Neural crest cell (in vitro differentiated cells): Measurements from ENCODE around the gene CCDC80. TPM values are rescaled to one million over a fixed set of nuclear protein-coding genes. Genes with fewer than 3 reads are reported as not detected.

ENCODE experiments used
- DNase-seq: peaks from one replicate; pipeline ENCODE4 v3.0.0; 2021; ENCODE audit warnings: low read depth, mixed read lengths, low spot score
- H3K27ac Mint-ChIP-seq: one replicate; pipeline ENCODE4 v1.8.0; 2021; ENCODE audit warnings: mild to moderate bottlenecking, mixed read lengths; ENCODE audit not compliant: unreplicated experiment
- H3K27me3 Mint-ChIP-seq: 2 replicates; pipeline ENCODE4 v1.8.0; 2021; ENCODE audit warnings: low read depth, mild to moderate bottlenecking, mixed read lengths
- H3K36me3 Mint-ChIP-seq: 2 replicates; pipeline ENCODE4 v1.8.0; 2021; ENCODE audit warnings: low read depth, mild to moderate bottlenecking, mixed read lengths
- H3K4me1 Mint-ChIP-seq: 2 replicates; pipeline ENCODE4 v1.8.0; 2021; ENCODE audit warnings: mixed read lengths
- H3K4me3 Mint-ChIP-seq: one replicate; pipeline ENCODE4 v1.8.0; 2021; ENCODE audit warnings: mild to moderate bottlenecking, mixed read lengths
- H3K9me3 Mint-ChIP-seq: 2 replicates; pipeline ENCODE4 v1.8.0; 2021; ENCODE audit warnings: mixed read lengths
- CTCF ChIP-seq: fragments of 200-600 bp; sonication (generic); conservative IDR thresholded peaks from 2 replicates; pipeline ENCODE4 v1.5.0; 2021; ENCODE audit warnings: antibody characterized with exemption, mild to moderate bottlenecking
- total RNA-seq: library from RNA; stranded (reverse); gene quantifications from 2 replicates; pipeline ENCODE4 v1.2.1, GENCODE V29; 2021

CCDC80 gene
- total RNA-seq, 1 donor from 2014 or later: 42.1 TPM

- TF ChIP-seq CTCF: no peak
- Mint-ChIP-seq H3K36me3 (peaks cover 4% of the 10 kb centered on the region), H3K27me3 (no peaks in the 10 kb centered on the region), H3K27ac (peak overlapping the region; percentile 96), H3K9me3 (no peaks in the 10 kb centered on the region), H3K4me1 (peaks cover 32% of the 10 kb centered on the region), H3K4me3 (peak overlapping the region; percentile 97)
- DNase-seq: peak; percentile 51
Observed at GRCh38 chr3:112560721-112561483, 80.0 kb downstream of the CCDC80 start.

- Mint-ChIP-seq H3K36me3 (peaks cover 7% of the 10 kb centered on the region), H3K27me3 (no peaks in the 10 kb centered on the region), H3K4me1 (peaks cover 32% of the 10 kb centered on the region), H3K27ac (peak overlapping the region; percentile 73), H3K9me3 (no peaks in the 10 kb centered on the region), H3K4me3 (peak overlapping the region; percentile 97)
- no peak for DNase-seq
- no peak for TF ChIP-seq CTCF
Observed at GRCh38 chr3:112560307-112560706, 80.6 kb downstream of the CCDC80 start.

- no peaks in the 10 kb centered on the region for H3K9me3 Mint-ChIP-seq
Observed at GRCh38 chr3:112557976-112558375, 83.0 kb downstream of the CCDC80 start.

GRCh38 chr3:112555535-112556170, 85.3 kb downstream of the CCDC80 start:
- Mint-ChIP-seq H3K4me1 (peaks cover 23% of the 10 kb centered on the region), H3K9me3 (no peaks in the 10 kb centered on the region), H3K27me3 (no peaks in the 10 kb centered on the region), H3K4me3 (peak overlapping the region; percentile 42), H3K27ac (no peak overlapping the region), H3K36me3 (peaks cover 7% of the 10 kb centered on the region)
- DNase-seq: no peak
- TF ChIP-seq CTCF: no peak

More at GRCh38 chr3:112557976-112558375, 83.0 kb downstream of the CCDC80 start:
- Mint-ChIP-seq H3K27me3 (no peaks in the 10 kb centered on the region), H3K4me1 (peaks cover 26% of the 10 kb centered on the region), H3K27ac (no peak overlapping the region), H3K4me3 (no peak overlapping the region), H3K36me3 (peaks cover 7% of the 10 kb centered on the region)
- DNase-seq: no peak
- no peak for TF ChIP-seq CTCF

- peaks cover 9% of the 10 kb centered on the region for H3K36me3 Mint-ChIP-seq
- no peak for DNase-seq
- no peaks in the 10 kb centered on the region for H3K27me3 Mint-ChIP-seq
- no peaks in the 10 kb centered on the region for H3K9me3 Mint-ChIP-seq
- peaks cover 8% of the 10 kb centered on the region for H3K4me1 Mint-ChIP-seq
- no peak overlapping the region for H3K4me3 Mint-ChIP-seq
- H3K27ac Mint-ChIP-seq: no peak overlapping the region
- no peak for TF ChIP-seq CTCF
Observed at GRCh38 chr3:112550859-112551258, 90.1 kb downstream of the CCDC80 start.

Other genes with a start within 250 kb of the CCDC80 start
- gene BTLA, start 141.7 kb downstream of the CCDC80 start, total RNA-seq: not detected in 2 replicates
- gene ATG3, start 79.2 kb downstream of the CCDC80 start, total RNA-seq: 46.1 and 47.4 TPM in 2 replicates
- 44.9 and 47.6 TPM in 2 replicates for gene SLC35A5, start 79.1 kb downstream of the CCDC80 start, total RNA-seq
- gene CD200R1L, start 205.7 kb upstream of the CCDC80 start, total RNA-seq: not detected in 2 replicates